WTC11 (cell line): ENCODE data around the gene HRC. TPM values are rescaled to one million over a fixed set of nuclear protein-coding genes. Genes with fewer than 3 reads are reported as not detected.

Source experiments
- ATAC-seq: fragments of 200-7000 bp; cut with Tn5 transposase; 2 replicates; pipeline ENCODE4 v1.10.0; 2021; ENCODE audit warnings: mild to moderate bottlenecking, moderate library complexity
- CTCF ChIA-PET: fragments of 300-600 bp; sonication (Branson Sonifier 250); formaldehyde crosslinking; loops from one replicate; lab custom pipeline; 2021; ENCODE audit warnings: antibody characterized with exemption; lab: Charles Lee
- POLR2A ChIA-PET: fragments of 350-600 bp; sonication (Branson Sonifier 250); formaldehyde crosslinking; loops from one replicate; lab custom pipeline; 2021; ENCODE audit warnings: antibody characterized with exemption; lab: Charles Lee
- DNase-seq: peaks from one replicate; pipeline ENCODE4 v3.0.0; 2021; ENCODE audit warnings: low spot score
- H3K27ac Mint-ChIP-seq: 2 replicates; pipeline ENCODE4 v1.8.0; 2021; ENCODE audit warnings: mixed read lengths
- H3K27me3 Mint-ChIP-seq: 2 replicates; pipeline ENCODE4 v1.8.0; 2021; ENCODE audit warnings: low read depth, mild to moderate bottlenecking, moderate library complexity, mixed read lengths
- H3K36me3 Mint-ChIP-seq: 2 replicates; pipeline ENCODE4 v1.8.0; 2021; ENCODE audit warnings: mixed read lengths
- H3K4me1 Mint-ChIP-seq: 2 replicates; pipeline ENCODE4 v1.8.0; 2022; ENCODE audit warnings: mixed read lengths
- H3K4me3 Mint-ChIP-seq: 2 replicates; pipeline ENCODE4 v1.8.0; 2021; ENCODE audit warnings: mild to moderate bottlenecking, moderate library complexity, mixed read lengths
- H3K9me3 Mint-ChIP-seq: 2 replicates; pipeline ENCODE4 v1.8.0; 2021; ENCODE audit warnings: mixed read lengths
- CBFB ChIP-seq: sonication (generic); formaldehyde crosslinking; IDR thresholded peaks from 2 replicates; pipeline ENCODE4 v1.8.1; 2022; ENCODE audit warnings: mild to moderate bottlenecking, low read depth, missing genetic modification reagents
- CDX4 ChIP-seq: fragments of 250-450 bp; sonication (Bioruptor Pico); IDR thresholded peaks from 2 replicates; pipeline ENCODE4 v1.9.0; 2021; ENCODE audit warnings: moderate library complexity, mild to moderate bottlenecking, inconsistent platforms, borderline replicate concordance
- CREB1 ChIP-seq: sonication (generic); formaldehyde crosslinking; IDR thresholded peaks from 2 replicates; pipeline ENCODE4 v1.8.0; 2023; ENCODE audit warnings: mild to moderate bottlenecking, missing genetic modification reagents
- E2F5 ChIP-seq: sonication (generic); formaldehyde crosslinking; IDR thresholded peaks from 2 replicates; pipeline ENCODE4 v1.8.1; 2022; ENCODE audit warnings: mild to moderate bottlenecking, moderate library complexity, missing genetic modification reagents
- ELF4 ChIP-seq: sonication (generic); formaldehyde crosslinking; IDR thresholded peaks from 2 replicates; pipeline ENCODE4 v1.8.1; 2022; ENCODE audit warnings: low read depth, mild to moderate bottlenecking, moderate library complexity, missing genetic modification reagents
- HMGXB4 ChIP-seq: sonication (generic); formaldehyde crosslinking; IDR thresholded peaks from 2 replicates; pipeline ENCODE4 v1.8.1; 2023; ENCODE audit warnings: mild to moderate bottlenecking, moderate library complexity, missing genetic modification reagents
- JAZF1 ChIP-seq: fragments of 250-450 bp; sonication (Bioruptor Pico); IDR thresholded peaks from 2 replicates; pipeline ENCODE4 v1.9.0; 2021; ENCODE audit warnings: moderate library complexity, mild to moderate bottlenecking, inconsistent platforms
- NFATC4 ChIP-seq: fragments of 250-450 bp; sonication (Bioruptor Pico); IDR thresholded peaks from 2 replicates; pipeline ENCODE4 v1.9.0; 2021; ENCODE audit warnings: mild to moderate bottlenecking
- NR2C2 ChIP-seq: sonication (generic); formaldehyde crosslinking; IDR thresholded peaks from 2 replicates; pipeline ENCODE4 v1.8.0; 2022; ENCODE audit warnings: mild to moderate bottlenecking, missing genetic modification reagents
- OVOL2 ChIP-seq: fragments of 250-450 bp; sonication (Bioruptor Pico); IDR thresholded peaks from 2 replicates; pipeline ENCODE4 v1.9.0; 2021; ENCODE audit warnings: mild to moderate bottlenecking, borderline replicate concordance
- SMAD4 ChIP-seq: sonication (generic); formaldehyde crosslinking; IDR thresholded peaks from 2 replicates; pipeline ENCODE4 v1.8.0; 2022; ENCODE audit warnings: mild to moderate bottlenecking, missing genetic modification reagents
- SP1 ChIP-seq: sonication (generic); formaldehyde crosslinking; conservative IDR thresholded peaks from 2 replicates; pipeline ENCODE4 v1.8.1; 2022; ENCODE audit warnings: missing genetic modification reagents
- ZBTB21 ChIP-seq: sonication (generic); formaldehyde crosslinking; IDR thresholded peaks from 2 replicates; pipeline ENCODE4 v1.8.1; 2023; ENCODE audit warnings: mild to moderate bottlenecking, missing genetic modification reagents, borderline replicate concordance
- ZMAT4 ChIP-seq: fragments of 250-450 bp; sonication (Bioruptor Pico); IDR thresholded peaks from 2 replicates; pipeline ENCODE4 v1.9.0; 2021; ENCODE audit warnings: mild to moderate bottlenecking
- ZNF423 ChIP-seq: fragments of 250-450 bp; sonication (Bioruptor Pico); IDR thresholded peaks from 2 replicates; pipeline ENCODE4 v2.1.2; 2022; ENCODE audit warnings: mild to moderate bottlenecking, moderate library complexity
- ZNF671 ChIP-seq: fragments of 250-450 bp; sonication (Bioruptor Pico); IDR thresholded peaks from 2 replicates; pipeline ENCODE4 v1.8.0; 2021; ENCODE audit warnings: mild to moderate bottlenecking
- total RNA-seq: library from RNA; stranded (reverse); gene quantifications from 3 replicates; pipeline ENCODE4 v1.2.3, GENCODE V29; 2021
- TF ChIP-seq, protein P1 (sequence below): sonication (generic); formaldehyde crosslinking; IDR thresholded peaks from 2 replicates; pipeline ENCODE4 v1.8.1; 2023; ENCODE audit warnings: mild to moderate bottlenecking, missing genetic modification reagents, moderate library complexity
- TF ChIP-seq, protein P2 (sequence below): fragments of 250-450 bp; sonication (Bioruptor Pico); IDR thresholded peaks from 2 replicates; pipeline ENCODE4 v2.1.2; 2022; ENCODE audit warnings: mild to moderate bottlenecking, moderate library complexity
- TF ChIP-seq, protein P3 (sequence below): fragments of 250-450 bp; sonication (Bioruptor Pico); IDR thresholded peaks from 2 replicates; pipeline ENCODE4 v1.8.0; 2021; ENCODE audit warnings: mild to moderate bottlenecking

The HRC gene
- total RNA-seq, 1 experiment from 2014 or later: 1.9 TPM

DNA sequence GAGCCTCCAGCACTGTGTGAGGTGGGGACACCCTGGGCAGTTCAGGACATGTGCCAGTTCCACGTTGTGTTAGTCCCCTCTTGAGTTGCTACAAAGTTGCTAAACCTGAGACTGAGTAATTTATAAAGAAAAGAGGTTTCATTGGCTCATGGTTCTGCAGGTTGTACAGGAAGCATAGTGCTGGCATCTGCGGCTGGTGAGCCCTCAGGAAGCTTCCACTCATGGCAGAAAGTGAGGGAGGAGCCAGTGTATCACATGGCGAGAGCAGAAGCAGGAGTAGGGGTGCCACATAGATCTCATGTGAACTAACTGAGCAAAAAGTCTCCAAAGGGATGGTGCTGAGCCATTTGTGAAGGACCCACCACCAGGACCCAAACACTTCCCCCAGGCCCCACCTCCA lies 35.6 kb upstream of the HRC start:
- H3K27me3 Mint-ChIP-seq: peaks cover 7% of the 10 kb centered on the region
- POLR2A ChIA-PET: no interaction called here
- CTCF ChIA-PET: no interaction called here
- TF ChIP-seq CREB1 (CRISPR knock-in tag) (no peak), ZNF671 (no peak), E2F5 (CRISPR knock-in tag) (no peak), ZBTB21 (no peak), JAZF1 (CRISPR knock-in tag) (no peak), NR2C2 (CRISPR knock-in tag) (no peak), SMAD4 (CRISPR knock-in tag) (no peak), OVOL2 (CRISPR knock-in tag) (no peak), CDX4 (CRISPR knock-in tag) (no peak), SP1 (no peak), NFATC4 (no peak)
- TF ChIP-seq, protein P1, sequence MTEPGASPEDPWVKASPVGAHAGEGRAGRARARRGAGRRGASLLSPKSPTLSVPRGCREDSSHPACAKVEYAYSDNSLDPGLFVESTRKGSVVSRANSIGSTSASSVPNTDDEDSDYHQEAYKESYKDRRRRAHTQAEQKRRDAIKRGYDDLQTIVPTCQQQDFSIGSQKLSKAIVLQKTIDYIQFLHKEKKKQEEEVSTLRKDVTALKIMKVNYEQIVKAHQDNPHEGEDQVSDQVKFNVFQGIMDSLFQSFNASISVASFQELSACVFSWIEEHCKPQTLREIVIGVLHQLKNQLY: no peak
- TF ChIP-seq, protein P2, sequence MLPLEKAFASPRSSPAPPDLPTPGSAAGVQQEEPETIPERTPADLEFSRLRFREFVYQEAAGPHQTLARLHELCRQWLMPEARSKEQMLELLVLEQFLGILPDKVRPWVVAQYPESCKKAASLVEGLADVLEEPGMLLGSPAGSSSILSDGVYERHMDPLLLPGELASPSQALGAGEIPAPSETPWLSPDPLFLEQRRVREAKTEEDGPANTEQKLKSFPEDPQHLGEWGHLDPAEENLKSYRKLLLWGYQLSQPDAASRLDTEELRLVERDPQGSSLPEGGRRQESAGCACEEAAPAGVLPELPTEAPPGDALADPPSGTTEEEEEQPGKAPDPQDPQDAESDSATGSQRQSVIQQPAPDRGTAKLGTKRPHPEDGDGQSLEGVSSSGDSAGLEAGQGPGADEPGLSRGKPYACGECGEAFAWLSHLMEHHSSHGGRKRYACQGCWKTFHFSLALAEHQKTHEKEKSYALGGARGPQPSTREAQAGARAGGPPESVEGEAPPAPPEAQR (CRISPR knock-in tag): no peak
- TF ChIP-seq, protein P3, sequence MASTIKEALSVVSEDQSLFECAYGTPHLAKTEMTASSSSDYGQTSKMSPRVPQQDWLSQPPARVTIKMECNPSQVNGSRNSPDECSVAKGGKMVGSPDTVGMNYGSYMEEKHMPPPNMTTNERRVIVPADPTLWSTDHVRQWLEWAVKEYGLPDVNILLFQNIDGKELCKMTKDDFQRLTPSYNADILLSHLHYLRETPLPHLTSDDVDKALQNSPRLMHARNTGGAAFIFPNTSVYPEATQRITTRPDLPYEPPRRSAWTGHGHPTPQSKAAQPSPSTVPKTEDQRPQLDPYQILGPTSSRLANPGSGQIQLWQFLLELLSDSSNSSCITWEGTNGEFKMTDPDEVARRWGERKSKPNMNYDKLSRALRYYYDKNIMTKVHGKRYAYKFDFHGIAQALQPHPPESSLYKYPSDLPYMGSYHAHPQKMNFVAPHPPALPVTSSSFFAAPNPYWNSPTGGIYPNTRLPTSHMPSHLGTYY: no peak
- no peak overlapping the region for H3K4me3 Mint-ChIP-seq
- H3K4me1 Mint-ChIP-seq: peaks cover 4% of the 10 kb centered on the region; the same call in 1 of the 2 replicates
- no peak for ATAC-seq
- peaks cover 7% of the 10 kb centered on the region for H3K9me3 Mint-ChIP-seq
- no peak overlapping the region for H3K27ac Mint-ChIP-seq
- H3K36me3 Mint-ChIP-seq: peaks cover 12% of the 10 kb centered on the region
- DNase-seq: no peak

DNA sequence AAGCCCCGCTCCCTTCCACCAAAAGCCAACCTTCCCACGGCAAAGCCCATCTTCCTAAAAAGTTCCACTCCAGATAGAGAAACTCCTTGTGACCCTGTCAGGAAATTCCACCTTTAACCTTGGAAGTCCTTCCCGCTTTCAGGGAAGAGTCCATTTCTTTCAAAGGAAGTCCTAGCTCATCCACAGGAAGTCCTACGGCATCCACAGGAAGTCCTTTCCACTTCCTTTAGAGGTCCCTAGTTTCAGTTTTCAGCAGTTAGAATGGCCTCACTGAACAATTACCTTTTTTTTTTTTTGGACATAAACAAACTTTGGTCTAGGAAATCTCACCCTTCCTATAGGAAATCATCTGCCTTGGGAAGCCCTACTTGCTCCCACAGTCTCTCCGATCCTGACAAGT lies 34.1 kb upstream of the HRC start:
- H3K9me3 Mint-ChIP-seq: peaks cover 7% of the 10 kb centered on the region
- peaks cover 12% of the 10 kb centered on the region for H3K36me3 Mint-ChIP-seq
- ATAC-seq: no peak
- H3K27me3 Mint-ChIP-seq: peaks cover 5% of the 10 kb centered on the region
- H3K27ac Mint-ChIP-seq: no peak overlapping the region
- CTCF ChIA-PET: interaction anchor here (0.7 to 3.4 kb wide), 4 partner anchors 10 to 189 kb away, joined by 3 to 20 read pairs (median 3); no protein-coding TSS in a partner anchor
- POLR2A ChIA-PET: no interaction called here
- DNase-seq: no peak
- no peak overlapping the region for H3K4me3 Mint-ChIP-seq
- H3K4me1 Mint-ChIP-seq: peaks cover 4% of the 10 kb centered on the region; the same call in 1 of the 2 replicates
- TF ChIP-seq CBFB (CRISPR knock-in tag) (no peak), ZNF423 (CRISPR knock-in tag) (no peak), HMGXB4 (no peak), ELF4 (no peak), SMAD4 (CRISPR knock-in tag) (no peak), ZMAT4 (no peak)
